ENCODE measurements around the gene PIN4. TPM values are rescaled to one million over a fixed set of nuclear protein-coding genes. Genes with fewer than 3 reads are reported as not detected.
"Not testable (repeated sequence)": the region's sequence is repeated elsewhere in the genome, so short reads cannot be mapped to it uniquely, and the experiment has no call there.

PIN4 gene
- total and polyA plus RNA-seq, 2 of the 8 experiments (the other 6 are each of a cell fraction or from before 2014, with no cell fraction given), result 4.8 to 9.4 TPM

DNA sequence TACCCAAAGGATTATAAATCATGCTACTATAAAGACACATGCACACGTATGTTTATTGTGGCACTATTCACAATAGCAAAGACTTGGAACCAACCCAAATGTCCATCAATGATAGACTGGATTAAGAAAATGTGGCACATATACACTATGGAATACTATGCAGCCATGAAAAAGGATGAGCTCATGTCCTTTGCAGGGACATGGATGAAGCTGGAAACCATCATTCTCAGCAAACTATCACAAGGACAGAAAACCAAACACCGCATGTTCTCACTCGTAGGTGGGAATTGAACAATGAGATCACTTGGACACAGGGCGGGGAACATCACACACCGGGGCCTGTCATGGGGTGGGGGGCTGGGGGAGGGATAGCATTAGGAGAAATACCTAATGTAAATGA is 5.3 kb upstream of the PIN4 start:
- H4K5ac ChIP-seq (ENCODE audit: insufficient read length, low read depth, low read length); H3K14ac ChIP-seq (ENCODE audit: insufficient read length); H3K23me2 ChIP-seq (ENCODE audit: low read depth, low read length); POLR2A ChIA-PET (ENCODE audit: partially characterized antibody); H3K18ac ChIP-seq (ENCODE audit: extremely low read depth, low read length); FAIRE-seq; H4K8ac ChIP-seq (ENCODE audit: extremely low read depth, insufficient read depth, low read length); H3K27me3 ChIP-seq (replicated peaks in 1 of 4; ENCODE audit: control insufficient read depth in 3 of 4, extremely low read depth in 1 of 4, insufficient read depth in 3 of 4, low read length in 3 of 4); H4K91ac ChIP-seq (replicated peaks; ENCODE audit: insufficient read length, low read length); H3K4ac ChIP-seq (replicated peaks; ENCODE audit: insufficient read length, low read depth, low read length); H3K4me1 ChIP-seq (replicated peaks in 1 of 4; ENCODE audit: control insufficient read depth in 3 of 4, insufficient read depth in 4 of 4, low read length in 3 of 4); H3K4me2 ChIP-seq (ENCODE audit: insufficient read depth in 1 of 2, low read depth in 2 of 2, low read length in 2 of 2); H3K36me3 ChIP-seq (ENCODE audit: control insufficient read depth in 2 of 4, insufficient read depth in 4 of 4, low read length in 3 of 4); H3K9ac ChIP-seq (replicated peaks in 1 of 4; ENCODE audit: extremely low read depth in 1 of 4, low read depth in 3 of 4, low read length in 3 of 4); H4K20me1 ChIP-seq (replicated peaks in 1 of 2; ENCODE audit: control insufficient read depth in 1 of 2, insufficient read depth in 2 of 2, low read length in 2 of 2); H3K27ac ChIP-seq (ENCODE audit: low read depth, low read length); H2BK12ac ChIP-seq (ENCODE audit: low read depth, low read length); CTCF ChIA-PET (ENCODE audit: partially characterized antibody); H2BK20ac ChIP-seq (ENCODE audit: low read length); H2BK5ac ChIP-seq (ENCODE audit: low read depth, low read length); H3K79me2 ChIP-seq (ENCODE audit: control insufficient read depth in 1 of 2, insufficient read depth in 2 of 2, low read length in 2 of 2); H3K79me1 ChIP-seq (ENCODE audit: low read depth, low read length); H2AFZ ChIP-seq (ENCODE audit: low read length); H2BK120ac ChIP-seq (replicated peaks; ENCODE audit: low read depth, low read length); H2BK15ac ChIP-seq (ENCODE audit: low read length); H3K9me3 ChIP-seq (ENCODE audit: insufficient read depth in 2 of 2, low read depth in 1 of 2, low read length in 1 of 2); H3K4me3 ChIP-seq (ENCODE audit: extremely low read depth in 1 of 4, insufficient read depth in 2 of 4, low read depth in 3 of 4, low read length in 4 of 4); H2AK5ac ChIP-seq (ENCODE audit: low read depth, low read length); H3K23ac ChIP-seq (ENCODE audit: insufficient read length); DNase-seq (ENCODE audit: low read depth in 1 of 2, low spot score in 2 of 2); H3K56ac ChIP-seq (replicated peaks; ENCODE audit: insufficient read length, low read depth, low read length): not testable (repeated sequence)
- no CpG with 5 or more reads among the region's 5 CpGs for WGBS, 2 experiments (ENCODE audit: extremely low coverage in 1 of 2, insufficient coverage in 1 of 2, insufficient read length in 1 of 2, insufficient replicate concordance in 2 of 2, low coverage in 1 of 2, low lambda C conversion rate in 2 of 2, missing lambda C conversion rate in 1 of 2)

Data from H1 (cell line).